ENCODE results near the gene SEC22A. TPM values are rescaled to one million over a fixed set of nuclear protein-coding genes. Genes with fewer than 3 reads are reported as not detected.

The SEC22A gene
- total and polyA plus RNA-seq, 10 of the 15 experiments (the other 5 are each of a cell fraction or from before 2014, with no cell fraction given), result 19.3 to 70.3 (median 36.7) TPM

DNA sequence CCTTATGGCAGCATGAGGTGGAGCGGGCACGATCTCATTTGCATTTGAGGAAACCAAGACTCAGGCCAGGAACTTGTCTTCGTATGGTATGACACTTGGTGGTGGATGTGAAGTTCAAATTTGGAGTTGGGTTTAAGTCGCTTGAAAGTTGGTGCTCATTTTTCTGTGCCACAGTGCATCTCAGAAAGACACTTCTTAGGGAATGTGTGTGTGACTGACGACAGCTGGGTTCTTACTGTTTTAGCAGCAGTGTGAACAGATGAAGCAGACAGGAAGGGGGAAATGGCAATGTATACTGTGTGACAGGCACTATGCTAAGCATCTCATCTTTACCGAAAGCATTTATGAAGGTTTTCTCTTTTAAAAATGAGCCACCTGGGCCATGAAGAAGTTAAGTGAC, 75.4 kb downstream of the SEC22A start (continued):
- TF ChIP-seq STAT3 (IDR thresholded peaks at IDR 0.05; ENCODE audit: low read depth, low read length), result no peak
- TF ChIP-seq, protein P1, sequence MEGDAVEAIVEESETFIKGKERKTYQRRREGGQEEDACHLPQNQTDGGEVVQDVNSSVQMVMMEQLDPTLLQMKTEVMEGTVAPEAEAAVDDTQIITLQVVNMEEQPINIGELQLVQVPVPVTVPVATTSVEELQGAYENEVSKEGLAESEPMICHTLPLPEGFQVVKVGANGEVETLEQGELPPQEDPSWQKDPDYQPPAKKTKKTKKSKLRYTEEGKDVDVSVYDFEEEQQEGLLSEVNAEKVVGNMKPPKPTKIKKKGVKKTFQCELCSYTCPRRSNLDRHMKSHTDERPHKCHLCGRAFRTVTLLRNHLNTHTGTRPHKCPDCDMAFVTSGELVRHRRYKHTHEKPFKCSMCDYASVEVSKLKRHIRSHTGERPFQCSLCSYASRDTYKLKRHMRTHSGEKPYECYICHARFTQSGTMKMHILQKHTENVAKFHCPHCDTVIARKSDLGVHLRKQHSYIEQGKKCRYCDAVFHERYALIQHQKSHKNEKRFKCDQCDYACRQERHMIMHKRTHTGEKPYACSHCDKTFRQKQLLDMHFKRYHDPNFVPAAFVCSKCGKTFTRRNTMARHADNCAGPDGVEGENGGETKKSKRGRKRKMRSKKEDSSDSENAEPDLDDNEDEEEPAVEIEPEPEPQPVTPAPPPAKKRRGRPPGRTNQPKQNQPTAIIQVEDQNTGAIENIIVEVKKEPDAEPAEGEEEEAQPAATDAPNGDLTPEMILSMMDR (IDR thresholded peaks at IDR 0.05 in 2 of 3, conservative IDR thresholded peaks at IDR 0.05 in 1 of 3; ENCODE audit: control insufficient read depth in 2 of 3, extremely low read depth in 1 of 3, insufficient read depth in 1 of 3, low read depth in 3 of 3, low read length in 3 of 3), result no peak

DNA sequence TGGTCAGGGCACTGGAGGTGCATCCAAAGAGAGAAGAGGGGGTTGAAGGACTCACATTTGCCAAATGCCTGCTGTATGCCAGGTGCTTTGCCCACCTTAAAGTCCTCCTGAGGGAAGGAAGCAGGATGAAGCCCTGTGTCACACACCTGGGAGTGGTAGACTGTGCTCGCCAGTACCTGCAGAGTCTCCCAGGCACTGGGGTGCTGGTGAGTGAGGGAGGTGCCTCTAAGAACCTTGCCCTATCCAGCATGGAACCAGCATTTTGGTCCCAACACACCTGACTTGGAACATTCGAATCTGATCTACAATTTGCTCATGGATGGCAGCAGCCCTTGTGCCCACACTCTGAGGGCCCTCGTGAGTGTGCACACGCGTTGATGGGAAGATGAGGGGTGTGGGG, 76.7 kb downstream of the SEC22A start:
- H3K27me3 ChIP-seq (replicated peaks in 1 of 2; ENCODE audit: control insufficient read depth in 2 of 2, insufficient read depth in 2 of 2, low read length in 1 of 2), result no peaks in the 10 kb centered on the region
- ChIA-PET RAD21 (ENCODE audit: unreplicated experiment) (no interaction called here), CTCF (no interaction called here), SMC1A (ENCODE audit: uncharacterized antibody, unreplicated experiment) (no interaction called here), POLR2A (no interaction called here)
- no peak for DNase-seq (ENCODE audit: low read depth, low spot score)
- H3K36me3 ChIP-seq (ENCODE audit: control insufficient read depth in 2 of 2, insufficient read depth in 2 of 2, low read length in 1 of 2), result no peaks in the 10 kb centered on the region
- H2AFZ ChIP-seq (ENCODE audit: control insufficient read depth, low read depth, low read length), result no peak overlapping the region
- in situ Hi-C loops (cut with MboI), result no loop called here
- no TSS peak for BruUV-seq (replicated peaks)
- no peaks in the 10 kb centered on the region for H3K79me2 ChIP-seq (ENCODE audit: control insufficient read depth, insufficient read depth, low read length)
- ATAC-seq, result no peak
- 89% methylated on average over 5 of the region's 5 CpGs for WGBS (ENCODE audit: insufficient coverage, insufficient replicate concordance, low lambda C conversion rate, missing lambda C conversion rate)
- H3K9me3 ChIP-seq (replicated peaks; ENCODE audit: control insufficient read depth, insufficient read depth, low read length), result no peaks in the 10 kb centered on the region
- no peak overlapping the region for H3K4me3 ChIP-seq
- no peak overlapping the region for H3K27ac ChIP-seq (ENCODE audit: control insufficient read depth, insufficient read depth)
- FAIRE-seq, result no peak
- no peaks in the 10 kb centered on the region for H4K20me1 ChIP-seq (ENCODE audit: control insufficient read depth, insufficient read depth)
- H3K9ac ChIP-seq (ENCODE audit: control insufficient read depth, insufficient read depth, low read length), result no peak overlapping the region
- no peaks in the 10 kb centered on the region for H3K4me1 ChIP-seq (ENCODE audit: control insufficient read depth, insufficient read depth, low read length)
- intact Hi-C loops (cut with micrococcal nuclease; ENCODE audit: unreplicated experiment), result no loop called here
- no peak overlapping the region for H3K4me2 ChIP-seq (ENCODE audit: control insufficient read depth, insufficient read depth)
- no peak for TF ChIP-seq MYC (IDR thresholded peaks at IDR 0.05; ENCODE audit: insufficient read depth, insufficient read length, insufficient replicate concordance, low read length, severe bottlenecking)
- TF ChIP-seq, protein P2, sequence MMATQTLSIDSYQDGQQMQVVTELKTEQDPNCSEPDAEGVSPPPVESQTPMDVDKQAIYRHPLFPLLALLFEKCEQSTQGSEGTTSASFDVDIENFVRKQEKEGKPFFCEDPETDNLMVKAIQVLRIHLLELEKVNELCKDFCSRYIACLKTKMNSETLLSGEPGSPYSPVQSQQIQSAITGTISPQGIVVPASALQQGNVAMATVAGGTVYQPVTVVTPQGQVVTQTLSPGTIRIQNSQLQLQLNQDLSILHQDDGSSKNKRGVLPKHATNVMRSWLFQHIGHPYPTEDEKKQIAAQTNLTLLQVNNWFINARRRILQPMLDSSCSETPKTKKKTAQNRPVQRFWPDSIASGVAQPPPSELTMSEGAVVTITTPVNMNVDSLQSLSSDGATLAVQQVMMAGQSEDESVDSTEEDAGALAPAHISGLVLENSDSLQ (IDR thresholded peaks at IDR 0.05), result no peak
- TF ChIP-seq, protein P3, sequence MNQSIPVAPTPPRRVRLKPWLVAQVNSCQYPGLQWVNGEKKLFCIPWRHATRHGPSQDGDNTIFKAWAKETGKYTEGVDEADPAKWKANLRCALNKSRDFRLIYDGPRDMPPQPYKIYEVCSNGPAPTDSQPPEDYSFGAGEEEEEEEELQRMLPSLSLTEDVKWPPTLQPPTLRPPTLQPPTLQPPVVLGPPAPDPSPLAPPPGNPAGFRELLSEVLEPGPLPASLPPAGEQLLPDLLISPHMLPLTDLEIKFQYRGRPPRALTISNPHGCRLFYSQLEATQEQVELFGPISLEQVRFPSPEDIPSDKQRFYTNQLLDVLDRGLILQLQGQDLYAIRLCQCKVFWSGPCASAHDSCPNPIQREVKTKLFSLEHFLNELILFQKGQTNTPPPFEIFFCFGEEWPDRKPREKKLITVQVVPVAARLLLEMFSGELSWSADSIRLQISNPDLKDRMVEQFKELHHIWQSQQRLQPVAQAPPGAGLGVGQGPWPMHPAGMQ (IDR thresholded peaks at IDR 0.05; ENCODE audit: borderline replicate concordance), result no peak
- TF ChIP-seq PML (IDR thresholded peaks at IDR 0.05; ENCODE audit: low read length), result no peak
- no peak for TF ChIP-seq MTA2 (IDR thresholded peaks at IDR 0.05; ENCODE audit: low read depth)
- TF ChIP-seq ATF7 (IDR thresholded peaks at IDR 0.05; ENCODE audit: low read depth), result no peak
- TF ChIP-seq NRF1 (conservative IDR thresholded peaks at IDR 0.05; ENCODE audit: low read depth, low read length), result no peak
- TF ChIP-seq, protein P4, sequence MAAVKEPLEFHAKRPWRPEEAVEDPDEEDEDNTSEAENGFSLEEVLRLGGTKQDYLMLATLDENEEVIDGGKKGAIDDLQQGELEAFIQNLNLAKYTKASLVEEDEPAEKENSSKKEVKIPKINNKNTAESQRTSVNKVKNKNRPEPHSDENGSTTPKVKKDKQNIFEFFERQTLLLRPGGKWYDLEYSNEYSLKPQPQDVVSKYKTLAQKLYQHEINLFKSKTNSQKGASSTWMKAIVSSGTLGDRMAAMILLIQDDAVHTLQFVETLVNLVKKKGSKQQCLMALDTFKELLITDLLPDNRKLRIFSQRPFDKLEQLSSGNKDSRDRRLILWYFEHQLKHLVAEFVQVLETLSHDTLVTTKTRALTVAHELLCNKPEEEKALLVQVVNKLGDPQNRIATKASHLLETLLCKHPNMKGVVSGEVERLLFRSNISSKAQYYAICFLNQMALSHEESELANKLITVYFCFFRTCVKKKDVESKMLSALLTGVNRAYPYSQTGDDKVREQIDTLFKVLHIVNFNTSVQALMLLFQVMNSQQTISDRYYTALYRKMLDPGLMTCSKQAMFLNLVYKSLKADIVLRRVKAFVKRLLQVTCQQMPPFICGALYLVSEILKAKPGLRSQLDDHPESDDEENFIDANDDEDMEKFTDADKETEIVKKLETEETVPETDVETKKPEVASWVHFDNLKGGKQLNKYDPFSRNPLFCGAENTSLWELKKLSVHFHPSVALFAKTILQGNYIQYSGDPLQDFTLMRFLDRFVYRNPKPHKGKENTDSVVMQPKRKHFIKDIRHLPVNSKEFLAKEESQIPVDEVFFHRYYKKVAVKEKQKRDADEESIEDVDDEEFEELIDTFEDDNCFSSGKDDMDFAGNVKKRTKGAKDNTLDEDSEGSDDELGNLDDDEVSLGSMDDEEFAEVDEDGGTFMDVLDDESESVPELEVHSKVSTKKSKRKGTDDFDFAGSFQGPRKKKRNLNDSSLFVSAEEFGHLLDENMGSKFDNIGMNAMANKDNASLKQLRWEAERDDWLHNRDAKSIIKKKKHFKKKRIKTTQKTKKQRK (IDR thresholded peaks at IDR 0.05; ENCODE audit: low read depth, low read length), result no peak
- no peak for TF ChIP-seq POLR2AphosphoS2 (IDR thresholded peaks at IDR 0.05; ENCODE audit: low read depth, low read length)
- TF ChIP-seq SP1 (IDR thresholded peaks at IDR 0.05; ENCODE audit: low read depth, low read length), result no peak
- TF ChIP-seq ZNF207 (IDR thresholded peaks at IDR 0.05; ENCODE audit: borderline replicate concordance), result no peak
- TF ChIP-seq SPI1 (IDR thresholded peaks at IDR 0.05; ENCODE audit: borderline replicate concordance, insufficient read depth, low read depth, low read length), result no peak
- no peak for TF ChIP-seq SUZ12 (IDR thresholded peaks at IDR 0.05; ENCODE audit: unreplicated experiment)

Data from GM12878 (cell line).